Right lobe of liver (tissue), 6 donors: ENCODE results near the gene CACNG1. TPM values are rescaled to one million over a fixed set of nuclear protein-coding genes. Genes with fewer than 3 reads are reported as not detected.

Experiments
- ATAC-seq, 4 donors: fragments of 200-7000 bp; cut with Tn5 transposase; one replicate each; pipeline ENCODE4 v1.9.1; 2020; ENCODE audit warnings: mild to moderate bottlenecking in 4 of 4, moderate library complexity in 4 of 4
- DNase-seq, 3 donors: peaks; one replicate each; pipeline ENCODE4 v3.0.0-alpha.2; 2020
- H3K27ac ChIP-seq, 3 donors: fragments of 200-600 bp; one replicate each; pipeline ENCODE4 v1.8.0; 2022
- H3K27me3 ChIP-seq, 2 donors: fragments of 200-600 bp; one replicate each; pipeline ENCODE4 v1.8.0; 2022
- H3K36me3 ChIP-seq, 4 donors: fragments of 200-600 bp; sonication (generic) in 1 of 4; one replicate each; pipeline versions ENCODE4 v1.5.1 to v1.8.0; 2017 to 2022; ENCODE audit warnings: control low read depth in 1 of 4
- H3K4me1 ChIP-seq, 4 donors: fragments of 200-600 bp; sonication (generic) in 1 of 4; one replicate each; pipeline versions ENCODE4 v1.5.1 to v1.8.0; 2017 to 2022; ENCODE audit warnings: control low read depth in 1 of 4
- H3K4me3 ChIP-seq, 3 donors: fragments of 200-600 bp; one replicate each; pipeline ENCODE4 v1.8.0; 2022
- H3K9me3 ChIP-seq, 4 donors: fragments of 200-600 bp; sonication (generic) in 1 of 4; one replicate each; pipeline versions ENCODE4 v1.5.1 to v1.8.0; 2017 to 2022; ENCODE audit warnings: control low read depth in 1 of 4
- POLR2A ChIP-seq: fragments of 450-650 bp; IDR thresholded peaks from one replicate; pipeline ENCODE4 v1.6.1; 2017; ENCODE audit warnings: antibody characterized with exemption, mild to moderate bottlenecking
- whole genome bisulfite sequencing: methylation state at CpG from one replicate; pipeline ENCODE4 v1.1.6; 2018; ENCODE audit warnings: low coverage, low lambda C conversion rate; ENCODE audit not compliant: insufficient coverage; ENCODE audit errors: missing lambda C conversion rate; 5-methylcytosine and 5-hydroxymethylcytosine counted together
- intact Hi-C, 2 donors: fragments of 100-400 bp; cut with DNase I; formaldehyde crosslinking; loops; one replicate each; pipeline versions ENCODE4 v1.11.2 to v1.14.1; 2022
- total RNA-seq, 6 experiments: library from RNA; depleted of rRNA in 2 of 6; stranded (reverse); fragments of >200 nt in 2 of 6; fragmentation: NEBNext Ultra II Directional in 3 of 6; extraction: Animal tissue kit (Norgen Biotek cat#: 25700) in 3 of 6; gene quantifications; one replicate each; pipeline versions ENCODE4 v1.1.0 to v1.2.4, GENCODE V29; 2016 to 2023
- TF ChIP-seq, protein P1 (sequence below), 4 donors: fragments of 200-600 bp in 3 of 4; fragments of 450-650 bp in 1 of 4; IDR thresholded peaks; one replicate each; pipeline versions ENCODE4 v1.5.1 to v1.8.0; 2016 to 2022; ENCODE audit warnings: antibody characterized with exemption in 4 of 4, mild to moderate bottlenecking in 2 of 4
- donor health status: DM: no; HTN: yes; CAD: no.
- donor health status: DM: no; HTN: no; CAD: no.
- donor health status: DM: no; HTN: no; CAD: no.
- donor health status: DM: no; HTN: yes; CAD: no.
- donor health status: DM: no; HTN: yes; CAD: no.

Gene CACNG1
- total RNA-seq, 6 experiments from 2014 or later: not detected

DNA sequence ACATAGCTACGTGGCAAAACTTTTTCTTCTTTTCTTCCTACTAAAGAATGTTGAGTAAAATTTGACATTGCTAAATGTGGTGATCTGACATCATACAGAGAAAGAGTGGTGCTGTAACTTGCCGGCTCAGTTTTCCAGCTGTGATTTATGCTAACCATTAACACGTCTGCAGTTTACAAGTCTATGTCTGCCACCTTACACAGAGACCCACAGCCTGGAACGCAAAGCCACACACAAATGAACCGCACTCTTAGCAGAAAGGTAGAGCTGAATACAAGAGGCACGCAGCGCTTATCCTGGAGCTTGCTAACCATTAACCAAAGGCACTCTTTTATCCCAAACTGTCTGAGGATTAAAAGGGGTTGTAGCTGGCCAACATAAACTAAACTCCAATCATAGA lies 31.9 kb downstream of the CACNG1 start:
- peak in 2 of 3 donors; percentile 60 to 71 for DNase-seq
- H3K27me3 ChIP-seq: no peaks in the 10 kb centered on the region
- H3K27ac ChIP-seq: peak overlapping the region; percentile 41 to 92 (median 78)

DNA sequence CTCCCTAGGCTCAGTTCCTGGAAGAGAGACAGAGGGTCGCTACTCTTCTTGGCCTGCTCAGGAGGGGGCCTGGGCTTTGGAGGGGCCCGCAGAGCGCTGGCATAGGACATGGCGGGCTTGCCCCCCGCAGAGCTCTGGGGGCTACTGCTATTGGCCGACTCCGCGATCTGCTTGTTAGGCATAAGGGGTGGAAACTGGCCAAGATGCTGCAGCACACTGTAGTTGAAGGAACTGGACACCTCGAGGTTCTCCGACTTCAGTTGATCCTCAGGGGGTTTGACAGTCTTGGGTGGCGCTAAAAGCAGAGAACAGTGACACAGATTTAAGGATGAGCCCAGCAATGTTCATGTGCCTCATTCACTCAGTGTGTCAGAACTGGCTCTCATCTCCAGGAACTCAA lies 33.9 kb downstream of the CACNG1 start:
- Histone ChIP-seq H3K27me3 (no peaks in the 10 kb centered on the region), H3K36me3 (peaks cover 0 to 5% (median 0%) of the 10 kb centered on the region in 4 donors), H3K27ac (peak overlapping the region in 1 of 3 donors; percentile 30), H3K4me3 (no peak overlapping the region), H3K4me1 (peaks cover 0 to 51% (median 13%) of the 10 kb centered on the region in 4 donors), H3K9me3 (no peaks in the 10 kb centered on the region)
- ATAC-seq (no peak), DNase-seq (no peak)
- intact Hi-C loops: no loop called here
- 100% methylated on average over 5 of the region's 11 CpGs for WGBS
- TF ChIP-seq, protein P1, sequence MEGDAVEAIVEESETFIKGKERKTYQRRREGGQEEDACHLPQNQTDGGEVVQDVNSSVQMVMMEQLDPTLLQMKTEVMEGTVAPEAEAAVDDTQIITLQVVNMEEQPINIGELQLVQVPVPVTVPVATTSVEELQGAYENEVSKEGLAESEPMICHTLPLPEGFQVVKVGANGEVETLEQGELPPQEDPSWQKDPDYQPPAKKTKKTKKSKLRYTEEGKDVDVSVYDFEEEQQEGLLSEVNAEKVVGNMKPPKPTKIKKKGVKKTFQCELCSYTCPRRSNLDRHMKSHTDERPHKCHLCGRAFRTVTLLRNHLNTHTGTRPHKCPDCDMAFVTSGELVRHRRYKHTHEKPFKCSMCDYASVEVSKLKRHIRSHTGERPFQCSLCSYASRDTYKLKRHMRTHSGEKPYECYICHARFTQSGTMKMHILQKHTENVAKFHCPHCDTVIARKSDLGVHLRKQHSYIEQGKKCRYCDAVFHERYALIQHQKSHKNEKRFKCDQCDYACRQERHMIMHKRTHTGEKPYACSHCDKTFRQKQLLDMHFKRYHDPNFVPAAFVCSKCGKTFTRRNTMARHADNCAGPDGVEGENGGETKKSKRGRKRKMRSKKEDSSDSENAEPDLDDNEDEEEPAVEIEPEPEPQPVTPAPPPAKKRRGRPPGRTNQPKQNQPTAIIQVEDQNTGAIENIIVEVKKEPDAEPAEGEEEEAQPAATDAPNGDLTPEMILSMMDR (IDR thresholded peaks at IDR 0.05): no peak
- no peak for TF ChIP-seq POLR2A

More for the DNA sequence above, 31.9 kb downstream of the CACNG1 start:
- Histone ChIP-seq H3K9me3 (no peaks in the 10 kb centered on the region), H3K4me1 (peaks cover 0 to 66% (median 17%) of the 10 kb centered on the region in 4 donors), H3K36me3 (peaks cover 0 to 5% (median 0%) of the 10 kb centered on the region in 4 donors), H3K4me3 (peak overlapping the region in 1 of 3 donors; percentile 7)
- 33% methylated on average over 7 of the region's 7 CpGs for WGBS
- TF ChIP-seq, protein P1 (IDR thresholded peaks at IDR 0.05): no peak
- TF ChIP-seq POLR2A: no peak
- intact Hi-C loops: no loop called here
- peak; percentile 73 to 87 (median 84) for ATAC-seq

DNA sequence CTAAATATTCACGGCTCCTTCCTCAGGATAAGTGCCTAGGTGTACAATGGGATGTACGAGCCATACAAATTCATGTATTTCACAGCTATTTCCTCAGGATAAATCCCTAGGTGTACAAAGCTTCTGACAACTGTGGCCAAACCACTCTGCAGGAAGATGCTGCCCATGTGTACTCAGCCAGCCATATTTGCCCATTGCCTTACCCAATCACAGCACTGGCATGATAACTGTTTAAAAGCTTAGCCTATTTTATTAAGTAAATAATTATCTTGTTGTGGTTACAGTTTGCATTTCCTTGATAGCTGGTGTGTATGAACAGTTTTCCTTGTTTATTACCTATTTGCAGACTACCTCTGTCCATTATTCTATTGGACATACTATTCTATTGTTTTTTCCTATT lies 35.1 kb downstream of the CACNG1 start:
- Histone ChIP-seq H3K27me3 (no peaks in the 10 kb centered on the region), H3K4me3 (no peak overlapping the region), H3K27ac (peak overlapping the region in 1 of 3 donors; percentile 30), H3K36me3 (peaks cover 0 to 5% (median 0%) of the 10 kb centered on the region in 4 donors), H3K9me3 (no peaks in the 10 kb centered on the region), H3K4me1 (peaks cover 0 to 39% (median 12%) of the 10 kb centered on the region in 4 donors)
- intact Hi-C loops: no loop called here
- 87% methylated on average over 2 of the region's 2 CpGs for WGBS
- TF ChIP-seq POLR2A: no peak
- TF ChIP-seq, protein P1 (IDR thresholded peaks at IDR 0.05): no peak
- ATAC-seq (peak in 3 of 4 donors; percentile 51 to 77 (median 62)), DNase-seq (no peak)

DNA sequence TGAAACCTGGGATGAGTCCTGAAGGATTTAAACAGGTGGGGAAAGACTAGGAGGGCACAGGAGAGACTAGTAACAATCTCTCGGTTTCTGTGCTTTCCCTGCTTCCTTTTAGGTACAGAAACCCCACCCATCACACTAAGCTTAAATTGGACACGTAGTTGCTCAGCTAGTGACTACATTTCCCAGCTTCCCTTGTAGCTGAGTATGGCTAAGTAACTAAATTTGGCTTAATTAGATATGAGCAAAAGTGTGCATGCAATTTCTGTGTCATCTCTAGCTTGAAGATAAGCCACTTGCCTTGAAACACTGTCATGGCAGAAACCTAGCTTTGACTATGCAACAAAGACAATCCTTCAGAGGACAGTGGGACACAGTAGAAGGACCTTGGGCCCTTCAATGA lies 36.5 kb downstream of the CACNG1 start:
- TF ChIP-seq, protein P1 (IDR thresholded peaks at IDR 0.05): no peak
- TF ChIP-seq POLR2A: no peak
- Histone ChIP-seq H3K27ac (no peak overlapping the region), H3K36me3 (peaks cover 0 to 8% (median 0%) of the 10 kb centered on the region in 4 donors), H3K27me3 (no peaks in the 10 kb centered on the region), H3K9me3 (no peaks in the 10 kb centered on the region), H3K4me1 (peaks cover 0 to 29% (median 8%) of the 10 kb centered on the region in 4 donors), H3K4me3 (no peak overlapping the region)
- 91% methylated on average over 2 of the region's 2 CpGs for WGBS
- no peak for ATAC-seq
- DNase-seq: no peak
- intact Hi-C loops: no loop called here
